ENCODE measurements around the gene NME3.
A peak's percentile ranks its signal among the peaks of the same experiment; 100 is the strongest.

Gene NME3

GRCh38 chr16:1787056-1787321 lies 15.6 kb upstream of the NME3 start:
- TF ChIP-seq, protein P1, sequence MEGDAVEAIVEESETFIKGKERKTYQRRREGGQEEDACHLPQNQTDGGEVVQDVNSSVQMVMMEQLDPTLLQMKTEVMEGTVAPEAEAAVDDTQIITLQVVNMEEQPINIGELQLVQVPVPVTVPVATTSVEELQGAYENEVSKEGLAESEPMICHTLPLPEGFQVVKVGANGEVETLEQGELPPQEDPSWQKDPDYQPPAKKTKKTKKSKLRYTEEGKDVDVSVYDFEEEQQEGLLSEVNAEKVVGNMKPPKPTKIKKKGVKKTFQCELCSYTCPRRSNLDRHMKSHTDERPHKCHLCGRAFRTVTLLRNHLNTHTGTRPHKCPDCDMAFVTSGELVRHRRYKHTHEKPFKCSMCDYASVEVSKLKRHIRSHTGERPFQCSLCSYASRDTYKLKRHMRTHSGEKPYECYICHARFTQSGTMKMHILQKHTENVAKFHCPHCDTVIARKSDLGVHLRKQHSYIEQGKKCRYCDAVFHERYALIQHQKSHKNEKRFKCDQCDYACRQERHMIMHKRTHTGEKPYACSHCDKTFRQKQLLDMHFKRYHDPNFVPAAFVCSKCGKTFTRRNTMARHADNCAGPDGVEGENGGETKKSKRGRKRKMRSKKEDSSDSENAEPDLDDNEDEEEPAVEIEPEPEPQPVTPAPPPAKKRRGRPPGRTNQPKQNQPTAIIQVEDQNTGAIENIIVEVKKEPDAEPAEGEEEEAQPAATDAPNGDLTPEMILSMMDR (IDR thresholded peaks at IDR 0.05; ENCODE audit: control insufficient read depth, insufficient read depth, low read depth, low read length, missing control alignments): no peak
- DNase-seq (ENCODE audit: low read depth): no peak
- H3K4me3 ChIP-seq (ENCODE audit: control insufficient read depth, low read depth, low read length): no peak overlapping the region

GRCh38 chr16:1786242-1787055 lies 15.1 kb upstream of the NME3 start:
- DNase-seq (ENCODE audit: low read depth): no peak
- H3K4me3 ChIP-seq (ENCODE audit: control insufficient read depth, low read depth, low read length): no peak overlapping the region
- TF ChIP-seq, protein P1 (IDR thresholded peaks at IDR 0.05; ENCODE audit: control insufficient read depth, insufficient read depth, low read depth, low read length, missing control alignments): no peak

DNA sequence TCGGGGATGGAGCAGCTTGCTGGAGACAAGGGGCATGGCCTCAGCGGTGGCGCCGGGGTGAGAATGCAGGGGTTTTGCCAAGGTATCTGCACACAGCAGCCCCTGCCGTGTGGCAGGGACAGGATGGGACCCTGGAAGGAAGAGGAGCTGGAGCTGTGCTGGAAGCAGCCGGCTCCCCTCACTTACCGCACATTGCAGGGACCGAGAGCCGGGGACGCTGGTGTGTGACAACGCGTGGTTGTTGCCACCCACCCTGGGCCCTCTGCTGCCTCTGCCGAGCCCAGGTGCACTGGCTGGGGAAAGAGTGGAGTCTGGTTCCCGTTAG lies 14.5 kb upstream of the NME3 start:
- TF ChIP-seq, protein P1 (IDR thresholded peaks at IDR 0.05; ENCODE audit: control insufficient read depth, insufficient read depth, low read depth, low read length, missing control alignments): no peak
- H3K4me3 ChIP-seq (ENCODE audit: control insufficient read depth, low read depth, low read length): no peak overlapping the region
- no peak for DNase-seq (ENCODE audit: low read depth)

DNA sequence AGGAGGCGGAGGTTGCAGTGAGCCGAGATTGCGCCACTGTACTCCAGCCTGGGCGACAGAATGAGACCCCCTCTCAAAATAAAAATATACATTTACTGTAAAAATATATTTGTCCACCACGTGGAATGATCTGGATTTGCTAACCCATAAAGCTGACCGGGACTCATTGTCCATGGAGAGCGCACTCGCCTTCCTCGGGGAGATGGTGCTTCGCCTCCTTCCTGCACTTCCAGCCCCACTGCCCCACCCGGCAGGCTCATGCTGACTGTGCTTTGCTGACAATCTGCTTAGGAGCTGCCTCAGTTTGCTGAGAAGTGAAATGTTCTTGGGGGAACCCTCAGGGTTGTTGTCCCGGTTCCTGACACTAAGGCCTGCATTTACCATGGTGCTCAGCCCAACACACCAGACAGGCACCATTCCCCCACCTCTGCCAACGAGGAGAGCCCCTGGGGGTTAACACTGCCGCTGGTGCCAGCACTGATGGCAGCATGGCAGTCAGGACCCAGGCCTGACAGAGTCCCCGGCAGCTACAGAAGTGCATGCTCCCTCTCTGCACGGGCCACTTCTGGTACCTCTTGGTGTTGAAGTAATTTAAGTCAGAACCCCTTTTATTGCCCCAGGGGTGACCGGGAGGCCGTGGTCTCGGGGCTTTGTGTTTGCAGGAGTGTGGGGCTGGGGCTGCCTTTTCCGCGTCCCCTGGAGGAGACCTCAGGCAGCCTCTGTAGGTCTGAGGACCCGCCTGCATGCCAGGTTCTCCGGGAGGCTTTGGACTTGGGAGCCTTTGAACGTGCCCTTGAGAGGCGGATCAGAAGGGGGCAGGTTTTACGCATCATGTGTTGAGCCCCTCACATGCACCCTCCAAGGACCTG lies 13.9 kb upstream of the NME3 start:
- TF ChIP-seq, protein P1 (IDR thresholded peaks at IDR 0.05; ENCODE audit: control insufficient read depth, insufficient read depth, low read depth, low read length, missing control alignments): no peak
- H3K4me3 ChIP-seq (ENCODE audit: control insufficient read depth, low read depth, low read length): no peak overlapping the region
- no peak for DNase-seq (ENCODE audit: low read depth)

DNA sequence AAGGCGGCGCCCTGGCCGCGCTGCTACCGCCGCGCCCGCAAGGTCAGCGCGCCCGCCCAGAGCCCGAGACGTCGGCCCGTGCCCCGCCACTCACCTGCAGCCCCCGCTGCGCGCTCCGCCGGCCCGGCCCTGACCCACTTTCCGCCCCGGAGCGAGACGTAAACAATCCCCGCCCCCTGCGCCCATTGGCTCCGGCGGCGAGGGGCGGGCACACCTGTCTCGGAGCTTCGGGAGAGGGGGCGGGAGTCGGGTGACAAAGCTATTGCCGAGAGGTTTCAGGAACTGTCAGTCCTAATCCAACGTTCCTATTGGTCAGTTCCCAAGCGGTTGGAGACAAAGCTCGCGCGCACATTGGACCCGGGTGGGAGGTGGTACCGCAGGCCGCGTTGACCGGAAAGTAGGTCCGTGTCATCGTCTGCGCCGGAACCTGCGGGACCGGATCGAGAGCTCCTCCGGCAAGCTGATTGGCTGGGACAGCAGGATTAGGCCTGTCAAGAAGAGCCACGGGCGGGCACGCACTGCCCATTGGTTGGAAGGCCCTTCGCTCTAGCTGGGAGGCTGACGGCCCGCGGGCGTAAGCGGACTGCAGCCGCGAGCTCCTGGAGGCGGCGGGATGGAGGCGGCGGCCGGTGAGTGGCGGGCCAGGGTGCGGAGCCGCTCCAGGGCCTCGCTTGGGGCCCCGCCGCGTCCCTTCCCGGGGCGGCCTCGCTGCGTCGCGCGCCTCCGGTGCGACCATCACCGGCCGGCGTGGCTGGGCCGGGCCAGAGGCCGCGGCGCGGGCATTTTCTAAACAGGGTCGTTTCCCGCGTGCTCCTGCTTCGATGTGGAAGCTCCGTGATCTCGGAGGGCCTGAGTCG lies 11.3 kb upstream of the NME3 start, which contains the start of the genes NUBP2 and SPSB3:
TSS of gene NUBP2 (plus strand) at position 553 of the 857 bp plus-strand sequence. CDS start at position 614, 61 bp downstream.
TSS of gene SPSB3 (minus strand) at position 164 of the 857 bp plus-strand sequence. CDS start 1,088 bp downstream, outside the sequence.
- peak within 1 kb of the TSS; percentile 80 for H3K4me3 ChIP-seq (ENCODE audit: control insufficient read depth, low read depth, low read length)
- TF ChIP-seq, protein P1 (IDR thresholded peaks at IDR 0.05; ENCODE audit: control insufficient read depth, insufficient read depth, low read depth, low read length, missing control alignments): no peak
- DNase-seq (ENCODE audit: low read depth): peak; percentile 100

DNA sequence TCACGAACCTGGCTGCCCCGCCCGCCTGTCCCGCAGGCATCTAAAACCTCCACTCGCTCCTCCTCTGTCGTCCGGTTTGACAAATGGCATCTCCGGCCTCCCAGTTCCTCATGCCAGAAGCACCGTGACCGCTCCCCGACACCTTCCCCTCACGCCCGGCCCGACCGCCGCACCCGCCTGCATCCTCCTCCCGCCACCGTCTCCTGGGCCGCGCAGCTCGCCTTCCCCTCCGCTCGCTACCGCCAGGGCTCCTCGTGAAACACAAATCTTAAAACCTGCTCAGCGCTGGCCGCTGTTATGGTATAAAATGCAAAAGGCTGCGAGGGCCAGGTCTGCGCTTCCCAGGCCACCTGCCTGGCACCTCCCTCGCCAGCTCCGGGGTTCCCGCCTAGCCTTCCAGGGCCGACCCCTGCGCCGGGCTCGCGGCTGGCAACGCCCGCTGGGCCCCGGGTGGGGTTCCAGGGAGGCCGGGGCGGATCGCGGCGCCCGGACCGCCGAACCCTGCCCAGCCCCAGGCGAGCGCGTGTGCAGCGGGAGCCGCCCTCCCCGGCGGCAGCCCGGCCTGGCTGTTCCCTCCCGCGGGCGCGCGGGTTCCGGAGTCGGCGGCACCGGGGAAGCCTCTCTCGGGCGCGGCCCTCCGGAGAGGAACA lies 10.5 kb upstream of the NME3 start:
- DNase-seq (ENCODE audit: low read depth): no peak
- peak overlapping the region; percentile 68 for H3K4me3 ChIP-seq (ENCODE audit: control insufficient read depth, low read depth, low read length)
- TF ChIP-seq, protein P1 (IDR thresholded peaks at IDR 0.05; ENCODE audit: control insufficient read depth, insufficient read depth, low read depth, low read length, missing control alignments): peak; percentile 20
